KMS-11 (cell line): ENCODE results near the gene LRRC45.

Experiments used
- H2AFZ ChIP-seq: fragments of 200-600 bp; sonication (generic); 2 replicates; pipeline ENCODE4 v1.6.1; 2016; ENCODE audit warnings: antibody characterized with exemption, mixed run types, low read depth
- H3K27ac ChIP-seq: fragments of 200-600 bp; sonication (generic); 2 replicates; pipeline ENCODE4 v1.6.1; 2016; ENCODE audit warnings: mild to moderate bottlenecking, mixed run types
- H3K27me3 ChIP-seq: fragments of 200-600 bp; sonication (generic); 2 replicates; pipeline ENCODE4 v1.6.1; 2017; ENCODE audit warnings: mild to moderate bottlenecking, low read depth, mixed run types, moderate library complexity; ENCODE audit not compliant: insufficient read depth
- H3K36me3 ChIP-seq: fragments of 200-600 bp; sonication (generic); 2 replicates; pipeline ENCODE4 v1.6.1; 2017; ENCODE audit warnings: mild to moderate bottlenecking, mixed run types; ENCODE audit not compliant: insufficient read depth
- H3K4me1 ChIP-seq: fragments of 200-600 bp; sonication (generic); 2 replicates; pipeline ENCODE4 v1.6.1; 2016; ENCODE audit warnings: mild to moderate bottlenecking, low read depth, mixed run types; ENCODE audit not compliant: poor library complexity, severe bottlenecking
- H3K4me2 ChIP-seq: fragments of 200-600 bp; sonication (generic); 2 replicates; pipeline ENCODE4 v1.7.0; 2016; ENCODE audit warnings: mild to moderate bottlenecking, mixed run types
- H3K4me3 ChIP-seq: fragments of 200-600 bp; sonication (generic); IDR thresholded peaks from 2 replicates; pipeline ENCODE4 v1.6.1; 2017; ENCODE audit warnings: low read depth, low read length, mixed read lengths; ENCODE audit not compliant: insufficient read depth
- H3K79me2 ChIP-seq: fragments of 200-600 bp; sonication (generic); 2 replicates; pipeline ENCODE4 v1.6.1; 2016; ENCODE audit warnings: low read depth, mixed run types; ENCODE audit not compliant: insufficient read depth
- H3K9ac ChIP-seq: fragments of 200-600 bp; sonication (generic); 2 replicates; pipeline ENCODE4 v1.6.1; 2016; ENCODE audit warnings: mild to moderate bottlenecking, mixed run types
- H4K20me1 ChIP-seq: fragments of 200-600 bp; sonication (generic); 2 replicates; pipeline ENCODE4 v1.6.1; 2016; ENCODE audit warnings: mild to moderate bottlenecking, mixed run types; ENCODE audit not compliant: insufficient read depth
- TF ChIP-seq, protein P1 (sequence below): fragments of 200-600 bp; sonication (generic); conservative IDR thresholded peaks from 2 replicates; pipeline ENCODE4 v1.6.1; 2017; ENCODE audit warnings: low read depth, mild to moderate bottlenecking, antibody characterized with exemption, low read length, moderate library complexity, mixed read lengths

Gene LRRC45

GRCh38 chr17:82029391-82029790 is 6.3 kb downstream of the LRRC45 start:
- no peaks in the 10 kb centered on the region for H3K27me3 ChIP-seq
- no peaks in the 10 kb centered on the region for H4K20me1 ChIP-seq
- TF ChIP-seq, protein P1, sequence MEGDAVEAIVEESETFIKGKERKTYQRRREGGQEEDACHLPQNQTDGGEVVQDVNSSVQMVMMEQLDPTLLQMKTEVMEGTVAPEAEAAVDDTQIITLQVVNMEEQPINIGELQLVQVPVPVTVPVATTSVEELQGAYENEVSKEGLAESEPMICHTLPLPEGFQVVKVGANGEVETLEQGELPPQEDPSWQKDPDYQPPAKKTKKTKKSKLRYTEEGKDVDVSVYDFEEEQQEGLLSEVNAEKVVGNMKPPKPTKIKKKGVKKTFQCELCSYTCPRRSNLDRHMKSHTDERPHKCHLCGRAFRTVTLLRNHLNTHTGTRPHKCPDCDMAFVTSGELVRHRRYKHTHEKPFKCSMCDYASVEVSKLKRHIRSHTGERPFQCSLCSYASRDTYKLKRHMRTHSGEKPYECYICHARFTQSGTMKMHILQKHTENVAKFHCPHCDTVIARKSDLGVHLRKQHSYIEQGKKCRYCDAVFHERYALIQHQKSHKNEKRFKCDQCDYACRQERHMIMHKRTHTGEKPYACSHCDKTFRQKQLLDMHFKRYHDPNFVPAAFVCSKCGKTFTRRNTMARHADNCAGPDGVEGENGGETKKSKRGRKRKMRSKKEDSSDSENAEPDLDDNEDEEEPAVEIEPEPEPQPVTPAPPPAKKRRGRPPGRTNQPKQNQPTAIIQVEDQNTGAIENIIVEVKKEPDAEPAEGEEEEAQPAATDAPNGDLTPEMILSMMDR, result no peak
- H3K4me3 ChIP-seq, result no peak overlapping the region
- H2AFZ ChIP-seq, result no peak overlapping the region
- no peak overlapping the region for H3K9ac ChIP-seq
- H3K4me2 ChIP-seq, result no peak overlapping the region
- no peaks in the 10 kb centered on the region for H3K79me2 ChIP-seq
- H3K36me3 ChIP-seq, result no peaks in the 10 kb centered on the region
- H3K27ac ChIP-seq, result no peak overlapping the region
- H3K4me1 ChIP-seq, result peaks cover 8% of the 10 kb centered on the region

DNA sequence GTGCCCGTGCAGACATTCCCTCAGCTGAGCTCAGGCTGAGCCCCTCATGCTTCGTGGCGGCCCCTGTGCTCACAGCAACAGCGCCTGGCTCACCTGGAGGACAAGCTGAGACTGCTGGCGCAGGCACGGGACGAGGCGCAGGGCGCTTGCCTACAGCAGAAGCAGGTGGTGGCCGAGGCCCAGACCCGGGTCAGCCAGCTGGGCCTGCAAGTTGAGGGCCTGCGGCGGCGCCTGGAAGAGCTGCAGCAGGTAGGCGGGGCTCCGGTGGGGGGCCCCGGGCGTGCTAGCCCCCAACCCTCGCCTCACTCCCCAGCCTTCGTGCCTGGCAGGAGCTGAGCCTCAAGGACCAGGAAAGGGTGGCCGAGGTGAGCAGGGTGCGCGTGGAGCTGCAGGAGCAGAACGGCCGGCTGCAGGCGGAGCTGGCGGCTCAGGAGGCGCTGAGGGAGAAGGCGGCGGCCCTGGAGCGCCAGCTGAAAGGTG is 6.9 kb downstream of the LRRC45 start:
- Histone ChIP-seq H3K27me3 (no peaks in the 10 kb centered on the region), H3K36me3 (no peaks in the 10 kb centered on the region), H3K9ac (peak overlapping the region; percentile 55; the same call in 1 of the 2 replicates), H3K4me3 (no peak overlapping the region), H3K4me2 (peak overlapping the region; percentile 60), H3K27ac (no peak overlapping the region), H2AFZ (no peak overlapping the region), H4K20me1 (no peaks in the 10 kb centered on the region), H3K4me1 (peaks cover 6% of the 10 kb centered on the region), H3K79me2 (no peaks in the 10 kb centered on the region)
- TF ChIP-seq, protein P1, result no peak

GRCh38 chr17:82030470-82031302 is 7.6 kb downstream of the LRRC45 start:
- Histone ChIP-seq H4K20me1 (no peaks in the 10 kb centered on the region), H2AFZ (peak overlapping the region; percentile 75), H3K79me2 (no peaks in the 10 kb centered on the region), H3K9ac (peak overlapping the region; percentile 55; the same call in 1 of the 2 replicates), H3K4me3 (no peak overlapping the region), H3K36me3 (no peaks in the 10 kb centered on the region), H3K27ac (peak overlapping the region; percentile 59), H3K4me2 (peak overlapping the region; percentile 60), H3K4me1 (peaks cover 6% of the 10 kb centered on the region), H3K27me3 (no peaks in the 10 kb centered on the region)
- TF ChIP-seq, protein P1, result peak; percentile 73

DNA sequence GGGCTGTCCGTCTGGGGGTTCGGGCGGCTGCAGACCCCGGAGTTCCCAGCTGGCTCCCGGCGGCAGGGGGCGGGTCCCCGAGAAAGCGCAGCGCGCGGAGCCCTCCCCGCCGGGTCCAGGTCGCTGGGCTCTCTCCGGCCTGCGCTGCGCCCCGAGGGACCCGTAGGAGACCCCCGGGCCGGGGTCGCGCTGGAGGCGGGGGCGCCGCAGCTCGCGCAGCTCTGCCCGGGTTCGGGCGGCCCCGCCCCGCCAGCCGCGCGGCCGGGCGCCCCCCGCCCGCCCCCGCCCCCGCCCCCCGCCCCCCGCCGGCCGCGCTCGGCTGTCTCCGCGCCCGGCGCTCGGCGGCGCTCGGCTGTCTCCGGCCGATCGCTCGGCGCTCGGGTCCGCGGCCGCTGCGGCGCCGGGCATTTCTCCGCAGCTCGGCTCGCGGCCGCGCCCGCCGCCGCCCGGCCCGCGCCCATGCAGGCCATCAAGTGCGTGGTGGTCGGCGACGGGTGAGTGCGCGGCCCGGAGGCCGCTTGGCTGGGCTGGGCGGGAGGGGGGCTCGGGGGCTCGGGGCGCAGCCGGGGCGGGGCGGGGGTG is 8.3 kb downstream of the LRRC45 start, which contains the start of gene RAC3:
RAC3 (plus strand) TSS at position 376 of the 582 bp plus-strand sequence; CDS start at position 460, 84 bp downstream.
- Histone ChIP-seq H3K4me3 (no peak within 1 kb of the TSS), H4K20me1 (no peaks in the 10 kb centered on the region), H3K27ac (peak within 1 kb of the TSS; percentile 59), H3K79me2 (no peaks in the 10 kb centered on the region), H3K4me1 (peaks cover 11% of the 10 kb centered on the region), H3K9ac (peak within 1 kb of the TSS; percentile 77), H3K27me3 (no peaks in the 10 kb centered on the region), H3K36me3 (no peaks in the 10 kb centered on the region), H3K4me2 (peak within 1 kb of the TSS; percentile 92), H2AFZ (peak within 1 kb of the TSS; percentile 75)
- TF ChIP-seq, protein P1, result no peak
